ENCODE results near the gene TPST1. TPM values are rescaled to one million over a fixed set of nuclear protein-coding genes. Genes with fewer than 3 reads are reported as not detected.
A peak's percentile ranks its signal among the peaks of the same experiment; 100 is the strongest.
"Not testable (repeated sequence)": the region's sequence is repeated elsewhere in the genome, so short reads cannot be mapped to it uniquely, and the experiment has no call there.

The TPST1 gene
- total RNA-seq, 1 donor from 2014 or later, result 16.7 TPM

DNA sequence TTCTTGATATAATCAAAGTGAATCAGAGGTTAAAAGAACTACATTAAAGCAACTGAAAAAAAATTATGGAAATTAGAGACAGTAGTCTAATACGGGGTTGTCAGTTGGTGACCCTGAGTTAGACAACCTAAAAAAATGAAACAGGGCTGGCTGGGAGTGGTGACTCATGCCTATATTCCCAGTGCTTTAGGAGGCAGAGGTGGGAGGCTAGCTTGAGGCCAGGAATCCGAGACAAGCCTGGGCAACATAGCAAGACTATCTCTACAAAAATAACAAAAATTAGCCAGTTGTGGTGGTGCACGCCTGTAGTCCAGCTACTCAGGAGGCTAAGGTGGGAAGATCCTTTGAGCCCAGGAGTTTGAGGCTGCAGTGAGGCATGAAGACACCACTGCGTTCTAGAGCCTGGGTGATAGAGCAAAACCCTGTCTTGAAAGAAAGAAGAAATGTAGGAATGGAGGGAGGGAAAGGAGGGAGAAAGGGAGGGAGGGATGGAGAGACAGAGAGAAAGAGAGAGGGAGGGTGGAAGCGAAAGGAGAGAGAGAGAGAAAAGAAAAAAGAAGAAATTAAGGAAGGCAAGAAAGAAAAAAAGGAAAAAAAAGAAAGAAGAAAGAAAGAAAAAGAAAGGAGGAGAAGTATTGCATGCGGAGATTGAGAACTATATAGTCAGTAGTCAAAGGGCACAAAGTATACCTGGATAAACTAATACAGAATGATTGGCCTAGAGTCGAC, 166.1 kb downstream of the TPST1 start:
- no peak for ATAC-seq
- Histone ChIP-seq H3K4me1 (no peaks in the 10 kb centered on the region), H3K36me3 (no peaks in the 10 kb centered on the region), H3K4me3 (no peak overlapping the region), H3K27me3 (ENCODE audit: low read depth) (no peaks in the 10 kb centered on the region), H3K27ac (no peak overlapping the region), H3K9me3 (no peaks in the 10 kb centered on the region)
- DNase-seq, result no peak
- TF ChIP-seq, protein P1, sequence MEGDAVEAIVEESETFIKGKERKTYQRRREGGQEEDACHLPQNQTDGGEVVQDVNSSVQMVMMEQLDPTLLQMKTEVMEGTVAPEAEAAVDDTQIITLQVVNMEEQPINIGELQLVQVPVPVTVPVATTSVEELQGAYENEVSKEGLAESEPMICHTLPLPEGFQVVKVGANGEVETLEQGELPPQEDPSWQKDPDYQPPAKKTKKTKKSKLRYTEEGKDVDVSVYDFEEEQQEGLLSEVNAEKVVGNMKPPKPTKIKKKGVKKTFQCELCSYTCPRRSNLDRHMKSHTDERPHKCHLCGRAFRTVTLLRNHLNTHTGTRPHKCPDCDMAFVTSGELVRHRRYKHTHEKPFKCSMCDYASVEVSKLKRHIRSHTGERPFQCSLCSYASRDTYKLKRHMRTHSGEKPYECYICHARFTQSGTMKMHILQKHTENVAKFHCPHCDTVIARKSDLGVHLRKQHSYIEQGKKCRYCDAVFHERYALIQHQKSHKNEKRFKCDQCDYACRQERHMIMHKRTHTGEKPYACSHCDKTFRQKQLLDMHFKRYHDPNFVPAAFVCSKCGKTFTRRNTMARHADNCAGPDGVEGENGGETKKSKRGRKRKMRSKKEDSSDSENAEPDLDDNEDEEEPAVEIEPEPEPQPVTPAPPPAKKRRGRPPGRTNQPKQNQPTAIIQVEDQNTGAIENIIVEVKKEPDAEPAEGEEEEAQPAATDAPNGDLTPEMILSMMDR (IDR thresholded peaks at IDR 0.05), result no peak
- intact Hi-C loops (cut with DNase I), result no loop called here

DNA sequence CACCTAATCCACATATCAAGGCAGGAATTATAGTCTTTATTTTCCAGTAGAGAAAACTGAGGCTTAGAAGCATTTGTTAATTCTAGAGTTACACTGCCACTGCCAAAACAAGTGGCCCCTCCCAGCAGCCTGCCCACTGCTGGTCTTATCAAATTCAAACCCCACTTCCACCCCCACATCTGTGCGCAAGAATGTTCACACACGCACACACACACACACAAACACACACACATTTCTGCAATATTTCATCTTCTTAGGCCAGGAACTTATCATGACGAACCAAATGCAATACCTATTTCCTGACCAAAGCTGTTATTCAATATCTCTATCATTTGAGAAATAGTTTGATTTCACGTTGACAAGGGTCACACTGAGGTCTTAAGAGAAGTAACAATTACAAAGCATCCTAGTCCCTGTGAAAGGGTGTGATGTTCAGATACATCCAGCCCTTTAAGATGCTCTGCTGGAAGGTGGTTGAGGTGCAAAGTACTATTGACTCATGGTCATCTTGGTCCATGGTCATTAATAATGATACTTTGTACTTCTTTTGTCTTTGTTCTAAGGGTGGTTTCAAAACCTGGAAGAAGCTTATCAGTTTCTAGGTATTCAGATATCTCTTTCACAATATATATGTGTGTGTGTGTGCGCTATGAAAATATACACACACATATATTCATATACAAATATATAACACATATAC, 169.2 kb downstream of the TPST1 start:
- H3K9me3 ChIP-seq; H3K27me3 ChIP-seq (ENCODE audit: low read depth); H3K4me1 ChIP-seq; H3K27ac ChIP-seq; intact Hi-C loops (cut with DNase I); H3K4me3 ChIP-seq; ATAC-seq; H3K36me3 ChIP-seq; DNase-seq: not testable (repeated sequence)

DNA sequence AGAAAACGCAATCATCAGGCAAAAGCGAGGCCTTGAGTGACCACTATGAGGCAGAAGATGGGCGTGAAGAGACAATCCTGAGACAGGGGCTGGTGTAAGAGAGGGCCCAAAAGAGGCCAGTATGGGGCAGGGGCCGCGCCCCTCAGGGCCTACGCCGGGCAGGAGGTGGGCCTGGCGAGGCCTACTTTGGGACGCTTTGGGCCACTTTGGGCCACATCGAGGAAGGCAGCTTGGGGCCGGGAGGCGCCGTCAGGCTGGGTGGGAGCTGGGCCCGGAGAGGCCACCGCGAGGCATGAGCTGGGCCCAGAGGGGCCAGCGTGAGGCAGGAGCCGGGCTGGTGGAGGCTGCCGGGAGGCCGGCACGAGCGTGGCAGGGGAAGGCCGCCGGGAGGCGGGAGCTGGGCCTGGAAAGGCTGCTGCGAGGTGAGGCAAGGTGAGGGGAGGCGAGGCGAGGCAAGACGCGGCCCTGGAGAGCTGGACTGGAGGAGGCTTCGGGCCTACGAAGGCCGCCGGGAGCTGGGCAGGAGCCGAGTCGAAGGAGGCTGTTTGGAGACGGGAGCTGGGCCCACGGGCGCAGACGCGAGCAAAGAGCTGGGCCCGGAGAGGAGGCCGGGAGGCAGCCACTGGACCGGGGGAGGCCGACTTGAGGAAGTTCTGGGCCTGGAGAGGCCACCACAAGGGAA, 171.3 kb downstream of the TPST1 start:
- Histone ChIP-seq H3K4me3 (no peak overlapping the region), H3K27me3 (ENCODE audit: low read depth) (no peaks in the 10 kb centered on the region), H3K27ac (no peak overlapping the region), H3K36me3 (peaks cover 5% of the 10 kb centered on the region), H3K9me3 (no peaks in the 10 kb centered on the region), H3K4me1 (no peaks in the 10 kb centered on the region)
- TF ChIP-seq, protein P1 (IDR thresholded peaks at IDR 0.05), result no peak
- intact Hi-C loops (cut with DNase I), result no loop called here
- DNase-seq, result no peak
- no peak for ATAC-seq

DNA sequence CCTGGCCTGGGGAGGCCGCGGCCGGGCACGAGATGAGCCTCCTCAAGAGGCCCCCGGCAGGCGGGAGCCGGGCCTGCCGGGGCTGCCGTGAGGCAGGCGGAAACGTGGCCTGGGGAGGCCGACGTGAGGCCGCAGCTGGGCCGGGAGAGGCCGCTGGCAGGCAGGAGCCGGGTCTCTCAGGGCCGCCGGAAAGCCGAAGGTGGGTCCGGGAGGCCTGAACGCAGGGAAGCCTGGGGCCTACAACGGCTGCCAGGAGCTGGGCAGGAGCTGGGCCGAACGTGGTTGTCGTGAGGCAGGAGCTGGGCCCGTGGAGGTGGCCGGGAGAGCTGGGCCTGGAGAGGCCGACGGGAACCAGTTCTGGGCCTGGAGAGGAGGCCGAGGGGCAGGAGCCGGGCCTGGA, 171.9 kb downstream of the TPST1 start:
- no peaks in the 10 kb centered on the region for H3K4me1 ChIP-seq
- TF ChIP-seq, protein P1 (IDR thresholded peaks at IDR 0.05), result no peak
- H3K27me3 ChIP-seq (ENCODE audit: low read depth), result no peaks in the 10 kb centered on the region
- peaks cover 5% of the 10 kb centered on the region for H3K36me3 ChIP-seq
- H3K4me3 ChIP-seq, result no peak overlapping the region
- ATAC-seq (peak in 1 of 2 donors; percentile 11), DNase-seq (no peak)
- H3K9me3 ChIP-seq, result no peaks in the 10 kb centered on the region
- intact Hi-C loops (cut with DNase I), result no loop called here
- H3K27ac ChIP-seq, result no peak overlapping the region

DNA sequence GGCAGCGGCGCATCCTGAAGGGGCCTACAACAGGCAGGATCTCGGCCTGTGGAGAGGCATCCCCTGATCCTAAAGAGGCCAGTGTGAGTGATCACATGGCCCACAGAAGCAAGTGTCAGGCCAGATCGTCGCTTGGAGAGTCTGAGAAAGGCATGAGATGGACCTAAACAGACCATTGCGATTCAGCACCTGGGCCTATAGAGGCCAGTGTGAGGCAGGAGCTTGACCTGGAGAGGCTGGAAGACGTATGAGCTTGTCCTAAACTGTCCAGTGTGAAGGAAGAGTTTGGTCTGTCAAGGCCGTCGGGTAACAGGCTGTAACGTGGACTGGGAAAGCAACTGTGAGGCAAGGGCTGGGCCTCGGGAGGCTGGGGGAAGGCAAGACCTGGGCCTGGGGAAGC, 172.6 kb downstream of the TPST1 start:
- H3K36me3 ChIP-seq, result peaks cover 5% of the 10 kb centered on the region
- no peak overlapping the region for H3K4me3 ChIP-seq
- no peak overlapping the region for H3K27ac ChIP-seq
- ATAC-seq (no peak), DNase-seq (no peak)
- H3K4me1 ChIP-seq, result no peaks in the 10 kb centered on the region
- intact Hi-C loops (cut with DNase I), result no loop called here
- H3K9me3 ChIP-seq, result no peaks in the 10 kb centered on the region
- H3K27me3 ChIP-seq (ENCODE audit: low read depth), result no peaks in the 10 kb centered on the region
- TF ChIP-seq, protein P1 (IDR thresholded peaks at IDR 0.05), result no peak
